Activated T-cell treated with anti-CD3 and anti-CD28 coated beads for 1 hour (primary cell): Measurements from ENCODE around the gene ZNF814.
"Not testable (repeated sequence)": the region's sequence is repeated elsewhere in the genome, so short reads cannot be mapped to it uniquely, and the experiment has no call there.

ENCODE experiments used
- DNase-seq: peaks from one replicate; pipeline ENCODE4 v3.0.0-alpha.2; 2020; ENCODE audit warnings: low read depth

Gene ZNF814

DNA sequence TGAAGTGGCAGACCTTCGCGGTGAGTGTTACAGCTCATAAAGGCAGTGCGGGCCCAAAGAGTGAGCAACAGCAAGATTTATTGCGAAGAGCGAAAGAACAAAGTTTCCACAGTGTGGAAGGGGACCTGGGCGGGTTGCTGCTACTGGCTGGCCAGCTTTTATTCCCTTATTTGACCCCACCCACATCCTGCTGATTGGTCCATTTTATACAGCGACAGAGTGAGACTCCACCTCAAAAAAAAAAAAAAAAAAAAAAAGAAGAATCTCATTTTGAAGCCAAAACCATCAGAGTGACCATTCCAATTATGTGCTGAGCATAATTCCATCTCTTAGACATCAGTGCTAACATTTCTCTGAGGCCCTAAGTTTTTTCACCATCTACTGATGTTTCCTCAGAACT lies 72.2 kb downstream of the ZNF814 start:
- DNase-seq: no peak

DNA sequence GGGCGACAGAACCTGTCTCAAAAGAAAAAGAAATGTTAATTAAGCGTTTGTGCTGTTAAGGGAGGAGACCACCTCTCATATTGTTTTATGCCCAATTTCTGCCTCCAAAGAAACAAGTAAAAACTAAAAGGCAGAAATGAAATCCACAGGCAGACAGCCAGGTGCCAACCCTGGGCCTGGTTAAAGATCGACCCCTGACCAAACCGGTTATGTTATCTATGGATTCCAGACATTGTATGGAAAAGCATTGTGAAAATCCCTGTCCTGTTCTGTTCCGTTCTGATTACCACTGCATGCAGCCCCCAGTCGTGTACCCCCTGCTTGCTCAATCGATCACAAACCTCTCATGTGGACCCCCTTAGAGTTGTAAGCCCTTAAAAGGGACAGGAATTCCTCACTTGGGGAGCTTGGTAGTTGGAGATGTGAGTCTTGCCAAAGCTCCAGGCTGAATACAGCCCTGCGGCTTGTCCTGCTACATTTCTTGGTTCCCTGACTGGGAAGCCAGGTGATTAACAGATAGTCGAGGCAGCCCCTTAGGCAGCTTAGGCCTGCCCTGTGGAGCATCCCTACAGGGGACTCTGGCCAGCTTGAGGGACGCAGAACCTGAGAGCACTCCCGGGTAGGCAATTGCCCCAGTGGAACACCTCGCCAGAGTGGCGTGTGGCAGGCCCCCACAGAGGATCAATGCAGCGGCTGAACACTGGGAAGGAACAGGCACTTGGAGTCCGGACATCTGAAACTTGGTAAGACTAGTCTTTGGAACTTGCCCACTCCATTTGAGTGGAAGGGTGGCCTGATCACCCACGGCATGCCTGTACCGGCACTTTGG lies 73.4 kb downstream of the ZNF814 start:
- DNase-seq: no peak

DNA sequence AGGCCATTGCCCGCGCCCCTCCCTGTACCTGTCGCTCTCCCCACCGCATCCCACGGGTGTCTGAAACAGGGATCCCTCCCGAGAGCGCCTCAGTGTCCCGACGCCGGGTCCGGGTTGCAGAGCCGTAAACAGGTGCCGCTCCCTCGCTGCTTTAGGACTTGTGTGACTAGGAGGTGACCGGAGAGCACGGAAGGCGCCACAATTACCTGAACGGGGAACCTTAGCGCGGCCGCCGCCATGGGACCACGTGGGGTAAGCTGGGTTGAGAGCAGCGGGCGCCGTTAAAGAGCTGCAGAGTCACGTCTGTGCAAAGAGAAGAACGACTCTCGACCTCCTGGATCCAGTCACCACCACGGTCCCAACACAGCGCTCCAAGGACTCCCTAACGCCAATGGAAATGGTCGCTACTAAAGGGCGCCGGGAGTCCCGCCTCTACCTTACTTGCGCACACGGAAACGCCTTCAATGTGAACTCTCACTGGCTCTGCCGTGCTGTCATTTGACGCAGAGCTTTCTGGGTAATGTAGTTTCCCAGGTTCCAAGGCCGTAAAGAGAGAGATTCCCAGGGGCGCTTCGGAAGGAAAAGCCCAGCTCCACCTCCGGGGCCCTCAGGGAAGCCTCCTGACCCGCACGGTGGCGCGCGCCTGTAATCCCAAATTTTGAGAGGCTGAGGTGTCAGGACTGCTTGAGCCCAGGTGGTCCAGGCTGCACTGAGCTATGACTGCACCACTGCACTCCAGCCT lies 74.2 kb downstream of the ZNF814 start, which contains the start of gene ZNF552:
ZNF552 (minus strand) TSS at position 409 of the 742 bp plus-strand sequence; CDS start at position 239, 170 bp downstream.
- peak; percentile 54 for DNase-seq

DNA sequence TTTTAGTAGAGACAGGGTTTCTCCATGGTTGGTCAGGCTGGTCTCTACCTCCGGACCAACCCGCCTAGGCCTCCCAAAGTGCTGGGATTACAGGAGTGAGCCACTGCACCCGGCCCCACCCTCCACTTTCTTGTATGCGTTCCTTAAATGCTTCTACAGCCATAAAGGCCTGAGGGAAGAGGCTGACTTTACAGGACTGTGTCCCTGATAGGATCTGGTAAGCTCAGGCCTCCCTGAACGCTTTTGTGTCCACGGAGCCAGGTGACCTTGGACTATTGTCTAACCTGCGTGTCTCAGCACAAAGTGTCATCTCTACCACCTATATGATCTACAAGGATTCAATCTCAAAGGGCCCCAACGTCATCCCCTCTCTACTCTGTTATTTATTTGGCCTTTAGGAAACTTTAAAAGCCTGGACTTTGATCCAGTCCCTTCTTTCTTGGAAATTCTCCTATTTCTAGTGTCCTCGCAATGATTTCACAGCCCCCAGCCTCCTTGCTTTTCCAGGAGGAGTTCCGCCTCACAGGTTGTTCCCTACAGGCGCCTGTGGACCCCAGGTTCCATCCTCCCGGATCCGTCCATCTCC lies 74.8 kb downstream of the ZNF814 start:
- DNase-seq: no peak

DNA sequence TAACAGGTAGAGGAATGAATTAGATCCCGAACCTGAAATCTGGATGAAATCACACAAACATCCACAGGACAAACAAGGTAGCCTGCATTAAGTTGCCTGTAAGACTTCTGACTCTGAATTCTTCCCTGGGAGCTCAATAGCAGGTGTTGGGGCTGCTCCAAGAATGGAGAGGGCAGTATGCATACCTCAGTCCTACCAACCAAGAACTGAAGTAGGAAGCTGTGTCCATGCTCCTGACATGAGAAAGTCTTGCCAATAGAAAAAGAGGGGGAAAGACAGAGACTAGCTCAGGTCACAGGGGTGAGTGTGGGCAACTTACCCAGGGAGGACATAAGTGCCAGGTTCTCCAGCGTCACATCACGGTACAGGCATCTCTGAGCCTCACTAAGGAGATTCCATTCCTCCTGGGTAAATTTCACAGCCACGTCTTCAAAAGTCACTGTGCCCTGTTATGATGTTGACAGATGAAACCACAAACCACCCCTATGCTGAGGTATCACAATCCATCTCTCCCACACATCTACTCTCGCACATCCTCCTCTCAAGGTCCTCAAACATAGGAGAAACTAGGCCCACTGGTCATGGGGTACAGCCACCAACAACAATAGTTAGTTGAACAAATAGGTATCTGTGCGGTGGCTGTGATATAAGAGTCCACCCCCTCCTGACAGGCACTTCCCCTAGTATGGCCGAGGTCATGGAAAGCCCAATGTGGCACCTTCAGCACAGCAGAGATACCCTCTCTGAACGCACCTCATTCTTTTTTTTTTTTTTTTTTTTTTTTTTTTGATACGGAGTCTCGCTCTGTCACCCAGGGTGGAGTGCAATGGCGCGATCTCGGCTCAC lies 75.6 kb downstream of the ZNF814 start:
- DNase-seq: not testable (repeated sequence)

DNA sequence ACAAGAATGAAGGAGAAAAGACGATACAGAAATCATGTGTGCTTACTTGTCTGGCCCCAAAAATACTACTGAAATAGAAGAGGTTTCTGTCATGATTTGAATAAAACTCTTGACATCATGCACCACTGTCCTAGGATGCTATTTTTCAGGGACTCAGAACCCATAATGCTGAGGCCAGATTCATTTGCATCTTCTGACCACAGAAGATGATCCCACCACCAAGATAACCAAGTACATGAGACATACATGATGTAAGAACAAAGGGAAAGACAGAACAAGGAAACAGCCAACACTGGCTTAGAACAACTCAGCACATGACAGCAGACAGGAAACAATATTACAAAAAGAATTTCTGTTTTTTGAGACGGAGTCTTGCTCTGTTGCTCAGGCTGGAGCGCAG lies 76.6 kb downstream of the ZNF814 start:
- no peak for DNase-seq

DNA sequence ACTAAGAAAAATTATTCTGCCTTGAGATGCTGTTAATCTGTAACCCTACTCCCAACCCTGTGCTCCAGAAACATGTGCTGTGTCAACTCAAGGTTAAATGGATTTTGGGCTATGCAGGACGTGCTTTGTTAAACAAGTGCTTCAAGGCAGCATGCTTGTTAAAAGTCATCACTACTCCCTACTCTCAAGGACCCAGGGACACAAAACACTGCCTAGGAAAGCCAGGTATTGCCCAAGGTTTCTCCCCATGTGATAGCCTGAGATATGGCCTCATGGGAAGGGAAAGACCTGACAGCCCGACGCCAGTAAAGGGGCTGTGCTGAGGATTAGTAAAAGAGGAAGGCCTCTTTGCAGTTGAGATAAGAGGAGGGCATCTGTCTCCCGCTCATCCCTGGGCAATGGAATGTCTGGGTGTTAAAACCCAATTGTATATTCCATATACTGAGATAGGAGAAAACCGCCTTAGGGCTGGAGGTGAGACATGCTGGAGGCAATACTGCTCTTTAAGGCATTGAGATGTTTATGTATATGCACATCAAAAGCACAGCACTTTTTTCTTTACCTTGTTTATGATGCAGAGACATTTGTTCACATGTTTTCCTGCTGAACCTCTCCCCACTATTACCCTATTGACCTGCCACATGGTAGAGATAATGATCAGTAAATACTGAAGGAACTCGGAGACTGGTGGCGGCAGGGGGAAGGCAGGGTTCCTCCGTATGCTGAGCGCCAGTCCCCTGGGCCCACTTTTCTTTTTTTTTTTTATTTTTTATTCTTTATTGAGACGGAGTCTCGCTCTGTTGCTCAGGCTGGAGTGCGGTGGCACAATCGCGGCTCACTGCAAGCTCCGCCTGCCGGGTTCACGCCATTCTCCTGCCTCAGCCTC lies 78.2 kb downstream of the ZNF814 start:
- not testable (repeated sequence) for DNase-seq

DNA sequence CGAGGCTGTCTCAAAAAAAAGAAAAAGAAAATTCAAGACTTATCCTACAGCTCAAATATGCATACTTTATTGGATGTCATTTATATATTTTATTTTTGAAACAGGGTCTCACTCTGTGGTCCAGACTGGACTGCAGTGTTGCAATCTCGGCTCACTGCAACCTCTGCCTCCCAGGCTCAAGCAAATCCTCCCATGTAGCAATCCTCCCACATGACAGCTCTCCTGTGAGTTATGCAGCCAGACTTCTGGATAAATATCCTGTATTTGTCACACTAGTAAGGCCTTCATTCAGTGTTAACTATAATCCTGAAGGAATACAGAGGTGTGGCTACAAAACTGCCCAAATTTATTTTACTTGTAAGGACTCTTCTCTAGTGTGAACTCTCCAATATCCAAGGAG lies 81.3 kb downstream of the ZNF814 start:
- no peak for DNase-seq

DNA sequence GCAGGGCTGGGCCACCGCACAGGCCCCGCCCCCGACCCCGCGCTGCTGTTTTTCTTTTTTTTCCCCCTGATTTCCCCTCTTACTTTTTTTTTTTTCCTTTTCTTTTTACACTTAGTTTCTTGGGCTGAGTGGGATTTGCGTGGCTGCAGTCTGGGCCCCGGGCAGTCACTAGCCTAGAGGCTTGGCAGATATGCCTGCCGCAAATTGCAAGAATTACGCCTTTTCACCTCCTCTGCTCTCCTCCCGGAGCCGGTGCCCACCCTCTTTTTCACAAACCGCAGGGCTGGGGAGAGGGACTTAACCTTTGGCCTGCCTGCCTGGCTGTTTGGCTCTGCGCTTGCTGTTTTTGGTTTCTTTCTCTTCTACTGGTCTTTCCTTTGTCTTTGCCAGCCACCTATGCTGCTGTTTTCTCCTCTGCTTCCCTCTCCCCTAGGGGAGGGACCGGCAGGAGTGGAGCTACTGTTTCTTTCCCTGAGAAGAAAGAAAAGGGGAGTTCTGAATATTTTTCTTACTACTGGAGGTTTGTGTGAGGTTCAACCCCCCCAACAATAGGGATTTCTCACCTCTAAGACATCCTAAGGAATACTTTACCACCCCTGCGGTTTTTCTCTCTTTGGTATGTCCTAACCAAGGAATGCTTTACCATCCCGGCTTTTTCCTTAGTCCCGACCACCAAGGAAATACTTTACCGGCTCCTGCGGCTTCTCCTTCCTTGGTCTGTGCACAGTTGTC lies 85.1 kb downstream of the ZNF814 start:
- no peak for DNase-seq

DNA sequence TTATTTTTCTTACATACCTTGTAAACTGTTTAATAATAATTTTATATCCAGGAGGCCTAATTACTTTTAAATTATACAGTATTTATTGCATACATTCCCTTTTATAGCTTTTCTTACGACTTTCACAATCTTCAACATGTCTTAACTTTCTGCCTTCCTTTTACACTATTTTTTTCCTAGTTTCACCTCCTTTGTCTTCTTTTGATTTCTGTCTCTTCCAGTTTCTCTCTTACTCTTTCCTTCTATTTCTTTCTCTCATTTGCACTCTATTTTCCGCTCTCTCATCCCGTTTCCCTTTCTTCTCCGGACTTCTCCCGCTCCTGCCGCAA lies 85.6 kb downstream of the ZNF814 start:
- DNase-seq: no peak

DNA sequence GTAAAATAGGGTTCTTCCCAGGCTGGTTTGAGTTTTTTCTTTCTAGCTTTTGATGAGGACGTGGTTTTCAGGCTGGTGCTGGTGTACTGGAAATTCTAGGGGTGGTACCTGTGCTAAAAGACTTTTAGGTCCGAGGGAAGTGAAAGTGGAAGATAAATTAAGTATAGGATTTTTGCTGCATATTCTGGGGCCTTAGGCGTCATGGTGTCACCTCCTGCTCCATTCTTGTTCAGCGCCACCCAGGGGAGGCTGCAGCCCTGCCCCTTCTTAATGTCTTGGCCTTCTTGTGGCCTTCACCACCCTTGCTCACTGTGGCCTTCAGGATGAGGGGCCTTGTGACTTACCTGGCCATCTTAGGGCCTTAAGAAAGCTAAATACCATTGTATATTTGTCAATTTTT lies 86.6 kb downstream of the ZNF814 start:
- DNase-seq: no peak

DNA sequence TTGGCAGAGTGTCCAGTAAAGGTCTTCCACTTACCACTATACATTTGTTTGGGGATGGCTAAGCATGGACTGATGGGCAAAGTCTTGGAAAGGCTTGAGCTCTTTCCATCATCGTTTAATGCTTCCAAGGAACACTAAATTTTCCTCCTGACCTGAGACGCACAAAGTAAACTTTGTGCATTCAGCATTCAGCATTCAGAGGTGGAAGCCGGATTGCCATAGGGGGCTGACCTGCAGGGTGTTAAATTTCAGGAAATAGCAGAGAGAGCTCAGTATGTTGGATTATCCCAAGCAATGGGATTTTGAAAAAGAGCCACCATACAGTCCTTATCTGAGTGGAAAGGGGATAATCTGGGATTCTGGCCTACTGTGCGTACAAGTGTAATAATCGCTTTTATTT lies 88.1 kb downstream of the ZNF814 start:
- no peak for DNase-seq
